Kidney (tissue), 14 donors: ENCODE results near the gene RALBP1. TPM values are rescaled to one million over a fixed set of nuclear protein-coding genes. Genes with fewer than 3 reads are reported as not detected.
A peak's percentile ranks its signal among the peaks of the same experiment; 100 is the strongest.

Experiments used
- DNase-seq, 5 donors: peaks; one replicate each; pipeline ENCODE4 v3.0.0-alpha.2; 2013 to 2020
- FAIRE-seq: peaks from 2 replicates; lab custom pipeline; 2012; peaks lifted over from hg19 to GRCh38; lab: Jason Lieb, UNC
- H3K27ac ChIP-seq, 2 donors: one replicate each; pipeline ENCODE4 v1.7.0; 2013; ENCODE audit warnings: low read depth in 2 of 2, low read length in 2 of 2, inconsistent platforms in 1 of 2
- H3K27me3 ChIP-seq: one replicate; pipeline ENCODE4 v1.7.1; 2013; ENCODE audit warnings: low read length, inconsistent platforms; ENCODE audit not compliant: control insufficient read depth, insufficient read depth
- H3K36me3 ChIP-seq, 3 donors: one replicate each; pipeline versions ENCODE4 v1.7.0 to v1.7.1; 2013; ENCODE audit warnings: low read length in 3 of 3, control low read depth in 1 of 3, inconsistent platforms in 1 of 3; ENCODE audit not compliant: insufficient read depth in 3 of 3, control insufficient read depth in 2 of 3
- H3K4me1 ChIP-seq, 3 donors: one replicate each; pipeline versions ENCODE4 v1.7.0 to v1.7.1; 2013; ENCODE audit warnings: low read length in 3 of 3, inconsistent platforms in 1 of 3, low read depth in 1 of 3; ENCODE audit not compliant: control insufficient read depth in 2 of 3, insufficient read depth in 2 of 3
- H3K4me3 ChIP-seq, 3 donors: one replicate each; pipeline versions ENCODE4 v1.7.0 to v1.8.1; 2013; ENCODE audit warnings: low read length in 3 of 3, control low read depth in 1 of 3, inconsistent platforms in 1 of 3
- H3K9ac ChIP-seq, 3 donors: one replicate each; pipeline versions ENCODE4 v1.7.0 to v1.7.1; 2013; ENCODE audit warnings: low read length in 3 of 3, control low read depth in 1 of 3, inconsistent platforms in 1 of 3
- H3K9me3 ChIP-seq, 3 donors: one replicate each; pipeline versions ENCODE4 v1.7.0 to v1.7.1; 2013; ENCODE audit warnings: low read length in 3 of 3, control low read depth in 1 of 3, inconsistent platforms in 1 of 3; ENCODE audit not compliant: control insufficient read depth in 2 of 3, insufficient read depth in 1 of 3
- CTCF ChIP-seq: IDR thresholded peaks from 3 replicates; pipeline ENCODE4 v1.5.1; 2012; ENCODE audit warnings: mild to moderate bottlenecking, moderate library complexity, borderline replicate concordance; ENCODE audit not compliant: insufficient read depth; ENCODE audit errors: extremely low read depth
- intact Hi-C: fragments of 100-400 bp; cut with DNase I; formaldehyde crosslinking; loops from one replicate; pipeline ENCODE4 v1.11.1; 2022
- polyA plus RNA-seq: library from polyadenylated mRNA; stranded (reverse); fragments of 350-450 nt; fragmentation: Illumina TruSeq; extraction: RNeasy Lipid Tissue Mini Kit (QIAGEN cat#74804); gene quantifications from one replicate; pipeline ENCODE4 v1.2.3, GENCODE V29; 2014; ENCODE audit warnings: low read depth, low replicate concordance; ENCODE audit not compliant: insufficient read depth
- total RNA-seq: library from RNA; stranded (reverse); fragmentation: NEBNext Ultra II Directional; extraction: Animal tissue kit (Norgen Biotek cat#: 25700); gene quantifications from one replicate; pipeline ENCODE4 v1.2.1, GENCODE V29; 2021
- donor health status: control.
- donor health status: control.
- donor health status: control.
- donor health status: control.
- donor health status: control.
- donor health status: DM: yes; HTN: yes; CAD: no.
- donor health status: Normal renal cell carcinoma (clear cell type).

RALBP1 gene
- total and polyA plus RNA-seq, 2 donors from 2014 or later: 59.5 to 64.3 TPM

DNA sequence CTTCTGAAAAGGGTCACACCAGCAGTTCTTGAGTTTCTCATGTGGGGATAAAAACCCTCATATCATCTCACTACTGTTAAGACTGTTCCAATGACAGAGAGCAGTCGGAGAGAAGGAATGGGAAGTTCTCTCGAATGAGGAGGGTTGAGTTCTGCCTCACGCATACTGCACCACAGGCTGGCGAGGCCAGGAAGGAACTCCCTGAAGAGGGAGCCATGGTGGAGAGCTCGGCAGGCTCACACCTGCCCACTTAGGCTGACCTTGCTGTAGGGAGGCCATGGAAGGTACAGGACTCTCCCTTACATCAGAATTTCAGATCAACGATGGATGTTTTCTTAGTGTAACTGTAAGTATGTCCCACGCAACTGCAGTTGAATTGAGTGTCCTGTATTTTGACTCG lies 64.6 kb downstream of the RALBP1 start:
- Histone ChIP-seq H3K9me3 (no peaks in the 10 kb centered on the region), H3K4me1 (no peaks in the 10 kb centered on the region), H3K9ac (no peak overlapping the region), H3K27me3 (no peaks in the 10 kb centered on the region), H3K4me3 (no peak overlapping the region), H3K27ac (no peak overlapping the region), H3K36me3 (peaks cover 2 to 19% (median 9%) of the 10 kb centered on the region in 3 donors)
- intact Hi-C loops: no loop called here
- FAIRE-seq: no peak
- peak in 1 of 5 donors; percentile 15 for DNase-seq
- TF ChIP-seq CTCF: no peak

GRCh38 chr18:9542924-9543323 lies 67.6 kb downstream of the RALBP1 start:
- H3K36me3 ChIP-seq: peaks cover 9 to 21% (median 15%) of the 10 kb centered on the region in 3 donors
- H3K9ac ChIP-seq: no peak overlapping the region
- FAIRE-seq: no peak
- no peak overlapping the region for H3K4me3 ChIP-seq
- H3K27ac ChIP-seq: no peak overlapping the region
- DNase-seq: peak in 1 of 5 donors; percentile 60
- H3K27me3 ChIP-seq: no peaks in the 10 kb centered on the region
- H3K9me3 ChIP-seq: no peaks in the 10 kb centered on the region
- no peaks in the 10 kb centered on the region for H3K4me1 ChIP-seq
- no peak for TF ChIP-seq CTCF
- intact Hi-C loops: no loop called here

DNA sequence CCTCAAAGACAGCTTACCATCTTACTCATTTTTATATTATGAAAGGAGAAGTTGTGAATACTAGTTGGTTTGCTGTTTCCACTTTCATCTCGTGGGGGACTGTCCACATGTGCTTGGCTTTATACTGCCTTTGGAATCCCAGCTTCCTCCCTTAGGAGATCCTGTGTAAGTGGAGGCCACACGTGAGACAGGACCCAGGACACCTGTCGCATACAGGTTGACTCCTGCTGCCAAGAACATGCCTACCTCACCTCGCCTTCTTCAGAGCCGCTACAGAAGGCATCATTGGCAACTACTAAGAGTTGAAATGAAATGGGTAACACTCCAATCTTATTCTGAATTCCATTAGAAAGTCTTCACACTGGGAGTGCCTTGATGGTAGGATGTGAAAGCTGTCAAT lies 69.7 kb downstream of the RALBP1 start:
- Histone ChIP-seq H3K27ac (no peak overlapping the region), H3K4me1 (no peaks in the 10 kb centered on the region), H3K4me3 (no peak overlapping the region), H3K9ac (no peak overlapping the region), H3K27me3 (no peaks in the 10 kb centered on the region), H3K9me3 (no peaks in the 10 kb centered on the region), H3K36me3 (peaks cover 13 to 25% (median 22%) of the 10 kb centered on the region in 3 donors)
- no peak for FAIRE-seq
- DNase-seq: no peak
- TF ChIP-seq CTCF: no peak
- intact Hi-C loops: no loop called here

- no peaks in the 10 kb centered on the region for H3K9me3 ChIP-seq
- TF ChIP-seq CTCF: no peak
- intact Hi-C loops: no loop called here
- DNase-seq (no peak), FAIRE-seq (no peak)
- no peak overlapping the region for H3K4me3 ChIP-seq
- H3K36me3 ChIP-seq: peaks cover 13 to 34% (median 30%) of the 10 kb centered on the region in 3 donors
- H3K27ac ChIP-seq: no peak overlapping the region
- H3K4me1 ChIP-seq: no peaks in the 10 kb centered on the region
- H3K27me3 ChIP-seq: no peaks in the 10 kb centered on the region
- H3K9ac ChIP-seq: no peak overlapping the region
Measured at GRCh38 chr18:9546468-9546867, 71.2 kb downstream of the RALBP1 start.
